Activated T-helper 1 cell treated with anti-CD3 and anti-CD28 coated beads, Interleukin-12 subunit alpha, Interleukin-12 subunit beta, Interleukin-2, Interleukin-4 antibody, amounts not matched to agents 30 ng/mL and 10 ng/mL and 1 ng/mL, durations not matched to agents 14 hours and 24 hours and 36 hours (primary cell): ENCODE data around the gene KRT17. TPM values are rescaled to one million over a fixed set of nuclear protein-coding genes. Genes with fewer than 3 reads are reported as not detected.
"Not testable (repeated sequence)": the region's sequence is repeated elsewhere in the genome, so short reads cannot be mapped to it uniquely, and the experiment has no call there.

ENCODE experiments used
- DNase-seq: peaks from one replicate; pipeline ENCODE4 v3.0.0; 2021; ENCODE audit warnings: low spot score
- H3K27ac Mint-ChIP-seq: one replicate; pipeline ENCODE4 v1.8.0; 2021; ENCODE audit warnings: mild to moderate bottlenecking, mixed read lengths
- H3K27me3 Mint-ChIP-seq: one replicate; pipeline ENCODE4 v1.8.0; 2022; ENCODE audit warnings: mild to moderate bottlenecking, moderate library complexity, mixed read lengths; ENCODE audit not compliant: insufficient read depth
- H3K36me3 Mint-ChIP-seq: one replicate; pipeline ENCODE4 v1.8.0; 2021; ENCODE audit warnings: low read depth, mixed read lengths
- H3K4me1 Mint-ChIP-seq: one replicate; pipeline ENCODE4 v1.8.0; 2021; ENCODE audit warnings: low read depth, mixed read lengths
- H3K4me3 Mint-ChIP-seq: one replicate; pipeline ENCODE4 v1.8.0; 2021; ENCODE audit warnings: mild to moderate bottlenecking, moderate library complexity, mixed read lengths
- H3K9me3 Mint-ChIP-seq: one replicate; pipeline ENCODE4 v1.8.0; 2021; ENCODE audit warnings: mixed read lengths
- intact Hi-C: fragments of 100-400 bp; cut with micrococcal nuclease; formaldehyde crosslinking; loops from one replicate; pipeline ENCODE4 v1.15.1; 2024
- total RNA-seq: library from RNA; stranded (reverse); gene quantifications from 2 replicates; pipeline ENCODE4 v1.2.3, GENCODE V29; 2022

The KRT17 gene
- total RNA-seq, 1 donor from 2014 or later, result not detected

DNA sequence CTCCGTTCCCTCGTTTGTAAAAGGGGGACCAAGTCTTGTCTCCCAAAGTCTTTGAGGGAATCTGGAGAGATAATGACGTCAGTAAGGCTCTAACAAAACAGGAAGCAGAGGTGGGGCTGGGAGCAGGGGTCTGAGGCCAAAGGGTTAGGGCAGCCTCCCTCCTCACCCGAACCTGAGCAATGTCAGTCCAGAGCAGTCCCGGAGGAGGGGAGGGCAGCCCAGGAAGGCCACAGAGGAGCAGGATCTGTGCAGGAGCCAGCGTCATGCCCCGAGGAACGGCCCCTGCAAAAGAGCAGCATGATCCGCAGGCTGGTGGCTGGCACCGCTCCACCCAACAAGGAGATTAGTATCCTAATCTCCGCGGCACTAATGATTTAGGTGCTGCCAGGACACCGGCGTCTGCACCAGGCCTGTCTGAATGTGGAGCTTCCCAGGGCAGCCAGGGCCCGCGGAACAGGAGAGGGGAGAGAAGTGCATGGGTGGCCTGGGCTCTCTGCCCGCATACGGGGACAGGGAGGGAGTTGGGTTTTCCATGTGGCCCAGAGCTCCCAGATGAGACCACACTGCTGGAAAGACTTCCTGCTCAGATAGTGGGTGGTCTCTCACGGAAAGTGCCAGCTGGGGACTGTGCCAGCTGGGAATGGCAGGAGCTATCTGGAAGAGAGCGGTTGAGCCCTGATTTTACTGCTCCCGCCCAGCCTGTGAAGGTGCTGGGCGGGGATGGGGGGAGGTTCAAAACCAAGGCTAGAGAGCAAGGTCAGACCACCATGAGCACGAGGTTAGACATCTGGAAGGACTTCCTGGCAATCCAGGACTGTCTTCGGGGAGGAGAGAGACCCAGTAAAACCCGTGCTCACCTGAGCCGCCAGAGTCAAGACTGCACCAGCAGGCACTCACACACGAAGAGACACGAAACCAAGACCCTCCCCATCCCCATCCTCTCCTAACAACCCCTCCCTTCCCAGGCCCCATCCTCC, 11.0 kb upstream of the KRT17 start:
- Mint-ChIP-seq H3K27me3 (no peaks in the 10 kb centered on the region), H3K9me3 (no peaks in the 10 kb centered on the region), H3K4me3 (no peak overlapping the region), H3K4me1 (no peaks in the 10 kb centered on the region), H3K27ac (no peak overlapping the region), H3K36me3 (no peaks in the 10 kb centered on the region)
- no peak for DNase-seq
- intact Hi-C loops, result no loop called here

DNA sequence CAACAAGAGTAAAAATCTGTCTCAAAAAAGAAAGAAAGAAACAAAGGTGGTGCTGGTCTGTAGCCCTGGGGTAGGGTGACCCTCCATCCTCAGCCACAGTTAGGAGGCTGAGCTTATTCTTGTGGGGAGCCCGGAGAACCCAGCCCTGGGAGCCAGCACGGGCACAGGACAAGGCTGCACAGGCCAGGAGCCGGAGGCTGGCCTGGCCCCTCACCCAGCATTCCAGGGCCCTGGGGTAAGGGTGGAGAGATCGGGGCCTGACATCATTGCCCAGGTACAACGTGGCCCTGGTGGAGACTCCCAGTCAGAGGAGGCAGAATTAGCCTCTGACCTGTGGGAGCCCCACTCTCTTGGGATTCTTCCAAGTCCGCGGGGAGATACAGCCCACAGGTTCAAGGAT, 10.3 kb upstream of the KRT17 start:
- no peak overlapping the region for H3K27ac Mint-ChIP-seq
- DNase-seq, result no peak
- no peak overlapping the region for H3K4me3 Mint-ChIP-seq
- H3K36me3 Mint-ChIP-seq, result no peaks in the 10 kb centered on the region
- H3K9me3 Mint-ChIP-seq, result no peaks in the 10 kb centered on the region
- H3K27me3 Mint-ChIP-seq, result no peaks in the 10 kb centered on the region
- no peaks in the 10 kb centered on the region for H3K4me1 Mint-ChIP-seq
- intact Hi-C loops, result no loop called here

DNA sequence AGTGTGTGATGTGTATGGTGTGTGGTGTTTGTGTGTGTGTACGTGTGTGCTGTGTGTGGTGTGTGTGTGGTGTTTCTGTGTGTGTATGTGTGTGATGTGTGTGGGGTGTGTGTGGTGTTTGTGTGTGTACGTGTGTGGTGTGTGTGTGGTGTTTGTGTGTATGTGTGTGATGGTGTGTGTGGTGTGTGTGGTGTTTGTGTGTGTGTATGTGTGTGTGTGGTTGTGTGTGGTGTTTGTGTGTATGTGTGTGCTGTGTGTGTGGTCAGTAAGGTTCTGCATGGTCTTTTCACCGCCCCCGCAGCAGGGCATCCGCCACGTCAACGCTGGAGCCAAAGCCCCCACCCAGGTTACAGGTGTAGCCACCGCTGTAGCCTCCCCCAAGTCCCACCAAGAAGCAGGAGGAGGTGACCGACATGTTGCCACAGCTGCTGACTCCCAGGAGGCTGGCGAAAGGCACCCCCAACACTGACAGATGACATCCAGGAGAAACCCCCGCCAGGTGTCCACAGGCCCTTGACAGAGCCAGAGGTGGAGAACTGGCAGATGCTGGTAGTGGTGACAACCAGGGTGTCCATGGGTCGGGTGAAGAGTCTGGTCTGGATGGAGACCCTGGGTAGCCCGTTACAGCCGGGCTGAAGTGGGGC, 9.3 kb upstream of the KRT17 start:
- H3K4me1 Mint-ChIP-seq, result no peaks in the 10 kb centered on the region
- H3K9me3 Mint-ChIP-seq, result no peaks in the 10 kb centered on the region
- H3K4me3 Mint-ChIP-seq, result no peak overlapping the region
- H3K36me3 Mint-ChIP-seq, result no peaks in the 10 kb centered on the region
- H3K27ac Mint-ChIP-seq, result no peak overlapping the region
- DNase-seq, result no peak
- intact Hi-C loops, result no loop called here
- H3K27me3 Mint-ChIP-seq, result no peaks in the 10 kb centered on the region

DNA sequence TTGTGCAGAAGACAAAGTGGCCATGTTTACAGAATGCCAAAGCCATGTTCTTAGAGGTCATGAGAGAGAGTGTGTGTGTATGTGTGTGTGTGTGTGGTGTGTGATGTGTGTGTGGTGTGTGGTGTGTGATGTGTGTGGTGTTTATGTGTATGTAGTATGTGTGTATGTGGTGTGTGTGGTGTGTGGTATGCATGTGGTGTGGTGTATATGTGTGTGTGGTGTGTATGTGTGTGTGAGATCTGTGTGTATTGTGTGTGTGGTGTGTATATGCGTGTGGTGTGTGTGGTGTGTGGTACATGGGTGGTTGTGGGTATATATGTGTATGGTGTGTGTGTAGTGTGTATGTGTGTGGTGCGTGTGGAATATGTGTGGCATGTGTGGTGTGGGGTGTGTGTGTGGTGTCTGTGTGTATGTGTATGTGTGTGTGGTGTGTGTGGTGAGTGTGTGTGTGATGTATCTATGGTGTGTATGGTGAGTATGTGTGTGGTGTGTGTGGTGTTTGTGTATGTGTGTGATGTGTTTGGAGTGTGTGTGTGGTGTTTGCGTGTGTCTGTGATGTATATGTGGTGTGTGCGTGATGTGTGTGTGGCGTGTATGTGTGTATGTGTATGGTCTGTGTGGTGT, 8.2 kb upstream of the KRT17 start:
- intact Hi-C loops, result no loop called here
- Mint-ChIP-seq H3K4me3 (no peak overlapping the region), H3K4me1 (no peaks in the 10 kb centered on the region), H3K27ac (no peak overlapping the region), H3K9me3 (no peaks in the 10 kb centered on the region), H3K36me3 (no peaks in the 10 kb centered on the region), H3K27me3 (no peaks in the 10 kb centered on the region)
- DNase-seq, result no peak

DNA sequence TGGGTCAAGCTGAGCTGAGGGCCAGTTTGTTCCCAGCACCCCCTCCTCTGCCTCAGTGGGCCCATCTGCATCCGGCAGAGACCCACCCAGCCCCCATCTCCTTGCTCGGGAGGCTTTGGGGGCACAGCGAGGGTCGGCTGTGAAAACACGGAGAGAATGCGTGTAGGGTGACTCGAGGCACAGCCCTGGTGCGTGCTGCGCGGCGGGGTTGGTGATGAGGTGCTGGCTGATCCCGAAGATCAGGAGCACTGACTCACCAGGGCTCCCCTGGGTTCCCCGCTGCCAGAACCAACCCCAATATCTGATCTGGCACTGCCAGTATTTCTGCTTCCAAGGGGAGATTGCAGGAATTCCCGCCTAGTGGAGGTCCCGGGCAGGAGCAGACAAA, 7.5 kb upstream of the KRT17 start:
- no peaks in the 10 kb centered on the region for H3K27me3 Mint-ChIP-seq
- H3K27ac Mint-ChIP-seq, result no peak overlapping the region
- H3K36me3 Mint-ChIP-seq, result no peaks in the 10 kb centered on the region
- DNase-seq, result no peak
- no peaks in the 10 kb centered on the region for H3K4me1 Mint-ChIP-seq
- H3K4me3 Mint-ChIP-seq, result no peak overlapping the region
- H3K9me3 Mint-ChIP-seq, result no peaks in the 10 kb centered on the region
- intact Hi-C loops, result no loop called here

DNA sequence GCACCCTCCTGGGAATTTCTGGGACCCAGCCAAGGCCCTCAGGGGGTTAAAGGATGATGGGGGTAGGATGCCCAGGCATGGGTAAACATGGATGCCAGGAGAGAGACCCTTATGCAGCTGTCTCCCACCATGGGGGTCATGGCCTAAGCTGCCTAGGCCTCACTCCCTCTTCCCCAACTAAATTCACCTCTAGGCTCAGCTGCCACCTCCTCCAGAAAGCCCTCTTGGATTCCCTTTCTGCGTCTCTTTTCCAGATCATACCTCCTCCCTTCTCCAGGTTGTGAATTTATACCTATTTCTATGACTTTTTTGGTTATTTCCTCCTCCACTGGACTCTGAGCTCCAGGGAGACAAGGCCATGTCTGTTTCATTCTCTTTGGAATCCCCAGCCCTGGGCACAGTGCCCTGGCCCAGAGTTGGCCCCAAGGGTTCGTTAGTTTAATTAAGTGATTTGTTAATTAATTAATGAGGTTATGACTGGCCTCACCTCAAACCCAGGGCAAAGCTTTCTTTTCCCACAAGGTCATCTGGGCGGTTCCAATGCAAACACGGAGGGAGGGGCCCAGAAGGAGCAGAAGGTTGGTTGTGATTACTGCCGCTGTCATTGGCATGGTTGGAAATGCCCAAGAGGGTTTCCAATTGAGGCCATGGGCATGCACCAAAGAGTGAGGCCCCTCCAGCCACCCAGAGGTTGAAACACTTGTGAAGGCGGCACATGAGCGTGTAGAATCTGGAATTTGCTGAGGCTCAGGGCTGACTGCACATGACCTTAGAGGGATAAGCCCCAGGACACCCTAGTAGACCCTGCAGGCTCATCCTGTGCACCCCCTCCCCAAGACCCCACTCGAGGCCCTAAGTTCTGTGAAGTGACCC, 6.9 kb upstream of the KRT17 start:
- Mint-ChIP-seq H3K36me3 (no peaks in the 10 kb centered on the region), H3K27ac (no peak overlapping the region), H3K9me3 (no peaks in the 10 kb centered on the region), H3K4me1 (no peaks in the 10 kb centered on the region), H3K27me3 (no peaks in the 10 kb centered on the region), H3K4me3 (no peak overlapping the region)
- no peak for DNase-seq
- intact Hi-C loops, result no loop called here

DNA sequence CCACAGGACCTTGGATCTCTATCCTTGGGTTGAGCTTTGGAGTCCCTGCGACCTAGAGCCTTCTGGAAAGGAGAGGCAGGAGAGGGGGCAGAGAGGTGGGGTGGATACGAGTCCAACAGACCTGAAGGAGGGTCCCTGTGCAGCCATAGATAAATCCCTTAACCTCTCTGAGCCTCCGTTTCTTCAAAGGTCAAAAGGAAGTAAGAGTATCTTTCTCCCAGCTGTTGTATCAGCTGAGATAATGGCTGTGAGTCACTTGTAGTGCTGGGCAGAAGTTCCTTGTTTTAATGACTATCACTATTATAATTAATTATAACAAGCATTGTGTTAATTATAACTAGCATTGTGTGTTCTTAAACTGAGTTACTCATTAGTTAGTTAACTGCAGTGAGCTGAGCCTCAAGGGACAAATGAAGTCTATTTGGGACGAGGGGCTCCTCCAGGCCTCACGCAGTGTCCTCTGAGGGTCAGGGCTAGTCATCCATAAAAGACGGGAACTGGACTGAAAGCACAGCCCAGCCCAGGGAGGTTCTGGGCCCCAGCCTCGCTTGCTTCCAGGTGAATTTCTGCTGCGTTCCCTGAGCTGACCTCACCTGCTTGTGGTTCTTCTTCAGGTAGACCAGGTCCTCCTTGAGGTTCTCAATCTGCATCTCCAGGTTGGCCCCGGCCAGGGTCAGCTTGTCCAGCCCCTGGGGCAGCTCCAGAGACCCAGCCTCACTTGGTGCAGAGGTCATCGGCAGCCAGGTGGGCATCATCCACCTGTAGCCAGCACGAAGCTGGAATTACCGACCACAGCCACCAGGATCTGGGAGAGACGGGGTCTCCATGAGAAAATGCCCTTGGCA, 5.7 kb upstream of the KRT17 start:
- no peak for DNase-seq
- intact Hi-C loops, result no loop called here
- Mint-ChIP-seq H3K4me1 (no peaks in the 10 kb centered on the region), H3K27ac (no peak overlapping the region), H3K9me3 (no peaks in the 10 kb centered on the region), H3K36me3 (no peaks in the 10 kb centered on the region), H3K27me3 (no peaks in the 10 kb centered on the region), H3K4me3 (no peak overlapping the region)

DNA sequence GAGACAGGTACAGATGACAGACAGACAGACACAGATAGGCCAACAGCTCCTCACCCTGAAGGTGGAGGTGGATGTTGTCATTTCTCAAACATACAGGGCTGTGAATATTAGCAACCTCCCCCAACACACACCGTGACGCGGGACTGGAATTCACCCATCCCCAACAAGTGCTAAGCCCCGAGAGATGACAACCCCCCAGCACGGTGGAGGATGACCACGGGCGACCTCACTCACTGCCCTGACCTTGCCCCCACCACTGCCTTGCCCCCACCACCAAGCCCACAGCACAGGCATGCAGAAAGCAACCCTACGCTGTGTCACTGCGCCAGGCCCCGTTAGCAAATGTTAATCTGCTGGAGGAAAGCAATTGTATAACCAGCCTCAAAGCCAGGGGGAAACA, 4.9 kb upstream of the KRT17 start:
- H3K4me1 Mint-ChIP-seq, result no peaks in the 10 kb centered on the region

DNA sequence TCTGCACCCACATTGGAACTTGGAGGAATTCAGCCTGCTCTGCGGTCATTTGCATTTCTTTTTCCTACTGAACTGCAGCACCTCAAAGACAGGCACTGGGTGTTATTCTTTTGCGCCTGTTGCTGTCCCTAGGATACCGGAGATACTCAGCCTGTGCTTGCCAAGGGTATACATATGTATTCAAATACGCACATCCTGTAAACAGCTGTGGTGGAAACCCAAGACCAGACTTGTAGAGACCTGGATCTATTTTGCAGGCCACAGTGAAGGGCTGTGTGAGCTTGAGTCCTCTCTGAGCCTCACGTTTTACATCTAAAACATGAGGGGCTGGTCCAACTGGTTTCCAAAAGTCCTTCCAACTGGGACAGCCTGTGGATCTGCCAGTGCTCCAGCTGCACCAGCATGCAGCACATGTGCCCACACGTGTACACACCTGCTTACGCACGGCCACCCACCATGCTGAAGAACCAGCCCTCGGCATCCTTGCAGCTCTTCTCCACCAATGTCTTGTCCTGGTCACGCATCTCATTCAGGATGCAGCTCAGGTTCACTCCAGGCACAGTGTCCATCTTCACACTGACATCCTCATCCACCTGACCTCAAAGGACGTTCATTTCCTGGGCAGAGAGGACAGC, 4.4 kb upstream of the KRT17 start:
- H3K4me1 Mint-ChIP-seq, H3K36me3 Mint-ChIP-seq, H3K27me3 Mint-ChIP-seq, DNase-seq, H3K4me3 Mint-ChIP-seq, H3K27ac Mint-ChIP-seq, intact Hi-C loops, H3K9me3 Mint-ChIP-seq: not testable (repeated sequence)

More for the DNA sequence above, 4.9 kb upstream of the KRT17 start:
- intact Hi-C loops, result no loop called here
- Mint-ChIP-seq H3K4me3 (no peak overlapping the region), H3K27me3 (no peaks in the 10 kb centered on the region), H3K9me3 (no peaks in the 10 kb centered on the region), H3K36me3 (no peaks in the 10 kb centered on the region), H3K27ac (no peak overlapping the region)
- DNase-seq, result no peak

DNA sequence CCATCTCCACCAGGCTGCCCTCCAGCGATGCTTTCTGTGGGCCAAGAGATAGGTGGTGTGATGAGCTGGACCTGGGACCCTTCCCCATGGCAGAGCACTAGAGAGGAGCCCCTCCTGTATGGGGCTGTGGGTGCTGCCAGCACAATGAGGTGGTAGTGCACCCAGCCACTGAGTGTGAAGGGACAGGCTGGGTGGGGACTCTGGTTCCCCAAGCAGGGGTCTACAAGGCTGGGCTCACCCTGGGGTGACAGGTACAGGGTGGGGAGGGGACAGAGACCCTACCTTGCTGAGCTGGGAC, 3.6 kb upstream of the KRT17 start:
- DNase-seq, intact Hi-C loops, H3K27me3 Mint-ChIP-seq, H3K36me3 Mint-ChIP-seq, H3K9me3 Mint-ChIP-seq, H3K4me3 Mint-ChIP-seq, H3K27ac Mint-ChIP-seq, H3K4me1 Mint-ChIP-seq: not testable (repeated sequence)

DNA sequence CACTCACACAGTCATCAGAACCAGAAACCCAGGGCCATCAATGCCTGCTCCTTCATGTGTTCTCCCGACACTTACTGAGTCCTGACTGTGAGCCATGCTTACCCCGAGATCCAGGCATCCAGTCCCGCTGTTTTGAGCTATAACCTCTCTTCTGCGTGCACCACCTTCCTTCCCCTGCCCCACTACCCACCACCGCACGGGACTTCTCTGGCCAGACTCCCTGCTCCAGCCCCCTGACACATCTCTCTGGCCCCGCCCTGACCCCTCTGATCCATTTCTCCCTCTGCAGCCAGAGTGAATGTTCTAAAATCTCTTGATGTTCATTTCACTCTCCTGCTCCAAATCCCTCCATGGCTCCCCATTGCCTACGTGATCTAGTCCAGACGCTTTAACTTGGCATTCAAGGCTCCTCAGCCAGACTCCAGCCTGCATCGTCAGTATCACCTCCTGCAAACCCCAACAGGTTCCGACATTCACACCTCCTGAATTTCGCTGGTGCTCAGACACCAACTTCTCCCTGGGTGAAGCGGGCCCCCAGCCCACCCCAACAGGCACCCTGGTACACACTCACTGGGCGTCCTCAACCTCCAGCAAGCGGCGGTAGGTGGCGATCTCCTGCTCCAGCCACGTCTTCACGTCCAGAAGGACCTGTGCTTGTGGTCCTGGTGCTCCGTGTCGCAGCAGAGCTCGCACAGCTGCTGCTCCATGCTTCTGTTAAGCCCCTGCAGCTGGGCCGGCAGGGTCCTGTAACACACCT, 3.1 kb upstream of the KRT17 start:
- Mint-ChIP-seq H3K4me1 (no peaks in the 10 kb centered on the region), H3K27me3 (no peaks in the 10 kb centered on the region), H3K4me3 (no peak overlapping the region), H3K36me3 (no peaks in the 10 kb centered on the region), H3K9me3 (no peaks in the 10 kb centered on the region), H3K27ac (no peak overlapping the region)
- intact Hi-C loops, result no loop called here
- DNase-seq, result no peak
